Measurements from ENCODE around the gene CACNB2. TPM values are rescaled to one million over a fixed set of nuclear protein-coding genes. Genes with fewer than 3 reads are reported as not detected.

Gene CACNB2
- total RNA-seq, 4 donors from 2014 or later: 1.6 to 13.8 (median 5.0) TPM

GRCh38 chr10:18294633-18295032 lies 154.4 kb downstream of the CACNB2 start:
- DNase-seq (ENCODE audit: low spot score in 2 of 2): no peak
- no peaks in the 10 kb centered on the region for H3K27me3 ChIP-seq
- no peaks in the 10 kb centered on the region for H3K4me1 ChIP-seq
- H3K27ac ChIP-seq: no peak overlapping the region
- TF ChIP-seq CTCF (IDR thresholded peaks at IDR 0.05) (no peak), EP300 (IDR thresholded peaks at IDR 0.05) (no peak), POLR2A (IDR thresholded peaks at IDR 0.05) (no peak)
- 74 to 79% methylated on average over 4 of the region's 4 CpGs for WGBS, 2 donors
- no peaks in the 10 kb centered on the region for H3K36me3 ChIP-seq
- H3K9me3 ChIP-seq: no peaks in the 10 kb centered on the region
- H3K4me3 ChIP-seq: no peak overlapping the region

- 83 to 87% methylated on average over 5 of the region's 5 CpGs for WGBS, 2 donors
- Histone ChIP-seq H3K36me3 (no peaks in the 10 kb centered on the region), H3K9me3 (no peaks in the 10 kb centered on the region), H3K4me3 (no peak overlapping the region), H3K27me3 (no peaks in the 10 kb centered on the region), H3K4me1 (no peaks in the 10 kb centered on the region), H3K27ac (no peak overlapping the region)
- no peak for DNase-seq (ENCODE audit: low spot score in 2 of 2)
- TF ChIP-seq POLR2A (IDR thresholded peaks at IDR 0.05) (no peak), CTCF (IDR thresholded peaks at IDR 0.05) (no peak), EP300 (IDR thresholded peaks at IDR 0.05) (no peak)
Measured at GRCh38 chr10:18297659-18298058, 157.4 kb downstream of the CACNB2 start.

DNA sequence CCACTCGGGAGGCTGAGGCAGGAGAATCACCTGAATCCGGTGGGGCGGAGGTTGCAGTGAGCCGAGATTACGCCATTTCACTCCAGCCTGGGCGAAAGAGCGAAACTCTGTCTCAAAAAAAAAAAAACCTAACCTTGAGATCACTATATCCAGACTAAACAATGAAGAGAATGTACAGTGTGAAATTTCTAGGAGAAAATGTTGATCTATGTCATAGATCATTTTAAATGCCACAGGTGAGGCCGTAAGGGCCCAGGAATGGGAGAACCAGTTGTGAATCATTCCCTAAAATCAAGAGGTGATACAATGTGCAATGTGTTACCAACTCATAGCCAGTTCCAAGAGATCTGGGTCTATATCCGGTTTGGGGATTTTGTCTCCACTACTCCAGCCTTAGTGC lies 158.0 kb downstream of the CACNB2 start:
- Histone ChIP-seq H3K36me3 (no peaks in the 10 kb centered on the region), H3K4me3 (no peak overlapping the region), H3K4me1 (no peaks in the 10 kb centered on the region), H3K27me3 (no peaks in the 10 kb centered on the region), H3K9me3 (no peaks in the 10 kb centered on the region), H3K27ac (no peak overlapping the region)
- TF ChIP-seq CTCF (IDR thresholded peaks at IDR 0.05): no peak
- no peak for TF ChIP-seq POLR2A (IDR thresholded peaks at IDR 0.05)
- TF ChIP-seq EP300 (IDR thresholded peaks at IDR 0.05): no peak
- no peak for DNase-seq (ENCODE audit: low spot score in 2 of 2)
- WGBS, 2 donors: 90 to 95% methylated on average over 9 of the region's 9 CpGs

GRCh38 chr10:18303851-18304801 lies 163.9 kb downstream of the CACNB2 start:
- WGBS, 2 donors: 78 to 80% methylated on average over 12 of the region's 12 CpGs

More at GRCh38 chr10:18303851-18304801, 163.9 kb downstream of the CACNB2 start:
- H3K4me1 ChIP-seq: no peaks in the 10 kb centered on the region
- no peak overlapping the region for H3K4me3 ChIP-seq
- TF ChIP-seq CTCF (IDR thresholded peaks at IDR 0.05): no peak
- no peak for TF ChIP-seq POLR2A (IDR thresholded peaks at IDR 0.05)
- H3K9me3 ChIP-seq: no peaks in the 10 kb centered on the region
- H3K36me3 ChIP-seq: no peaks in the 10 kb centered on the region
- no peak overlapping the region for H3K27ac ChIP-seq
- H3K27me3 ChIP-seq: no peaks in the 10 kb centered on the region
- no peak for DNase-seq (ENCODE audit: low spot score in 2 of 2)

All from tibial nerve (tissue), 4 donors.